GM18508 (cell line): ENCODE data around the gene NFIC.

ENCODE experiments used
- ATAC-seq: cut with Tn5 transposase; IDR thresholded peaks from one replicate; pipeline ENCODE4 v1.9.1; 2021; ENCODE audit warnings: moderate number of reproducible peaks; ENCODE audit not compliant: insufficient read depth, unreplicated experiment

The NFIC gene

GRCh38 chr19:3357992-3358688 is 8.2 kb upstream of the NFIC start:
- ATAC-seq: no peak

- no peak for ATAC-seq
These were observed 7.7 kb upstream of the NFIC start for GRCh38 chr19:3358689-3359014.

GRCh38 chr19:3359015-3359918 is 7.1 kb upstream of the NFIC start:
- no peak for ATAC-seq

GRCh38 chr19:3359919-3360420 is 6.4 kb upstream of the NFIC start:
- no peak for ATAC-seq

- no peak for ATAC-seq
These were observed 5.7 kb upstream of the NFIC start for GRCh38 chr19:3360421-3361383.

GRCh38 chr19:3361384-3362216 is 4.8 kb upstream of the NFIC start:
- ATAC-seq: no peak

GRCh38 chr19:3362217-3362906 is 4.0 kb upstream of the NFIC start:
- ATAC-seq: no peak

GRCh38 chr19:3363841-3364500 is 2.4 kb upstream of the NFIC start:
- no peak for ATAC-seq

- ATAC-seq: no peak
These were observed 1.9 kb upstream of the NFIC start for GRCh38 chr19:3364501-3364858.

- ATAC-seq: no peak
These were observed 1.1 kb upstream of the NFIC start for GRCh38 chr19:3365093-3365835.

GRCh38 chr19:3366753-3367627 is 607 bp downstream of the NFIC start:
- no peak for ATAC-seq

- no peak for ATAC-seq
These were observed 1.5 kb downstream of the NFIC start for GRCh38 chr19:3367628-3368440.

- ATAC-seq: no peak
These were observed 2.0 kb downstream of the NFIC start for GRCh38 chr19:3368441-3368795.

GRCh38 chr19:3368848-3369336 is 2.5 kb downstream of the NFIC start:
- ATAC-seq: no peak

- no peak for ATAC-seq
These were observed 3.2 kb downstream of the NFIC start for GRCh38 chr19:3369337-3370213.
